ENCODE results near the gene ATRN.

GRCh38 chr20:3690413-3690812, 219.6 kb downstream of the ATRN start:
- TF ChIP-seq CTCF (optimal IDR thresholded peaks at IDR 0.05 in 1 of 3, IDR thresholded peaks at IDR 0.05 in 1 of 3, conservative IDR thresholded peaks at IDR 0.05 in 1 of 3; ENCODE audit: extremely low read depth in 1 of 3, insufficient read depth in 2 of 3, low read length in 3 of 3) (no peak), EZH2 (IDR thresholded peaks at IDR 0.05; ENCODE audit: low read length) (no peak)

Data from keratinocyte (primary cell).